A549 (cell line): Measurements from ENCODE around the gene MYF6. TPM values are rescaled to one million over a fixed set of nuclear protein-coding genes. Genes with fewer than 3 reads are reported as not detected.

Experiments used
- ATAC-seq, 2 experiments: fragments of 200-7000 bp in 1 of 2; fragments of >200 bp in 1 of 2; cut with Nextera tagmentation in 1 of 2; cut with Tn5 transposase in 1 of 2; 3 replicates each; pipeline versions ENCODE4 v1.8.0 to v1.9.1; 2018 to 2020; ENCODE audit warnings: mild to moderate bottlenecking in 1 of 2, moderate library complexity in 1 of 2
- CTCF ChIA-PET: fragments of 300-600 bp; sonication (Branson Sonifier 250); formaldehyde crosslinking; extraction: SDS; loops from one replicate; lab custom pipeline; 2021; ENCODE audit warnings: antibody characterized with exemption, inconsistent platforms; lab: Yijun Ruan, JAX
- POLR2A ChIA-PET: fragments of 350-600 bp; formaldehyde crosslinking; extraction: SDS; loops from one replicate; lab custom pipeline; 2021; ENCODE audit warnings: antibody characterized with exemption, inconsistent platforms; lab: Yijun Ruan, JAX
- DNase-seq, 2 experiments: peaks; one replicate each; pipeline versions ENCODE4 v3.0.0 to v3.0.0-alpha.2; 2011 to 2016; ENCODE audit warnings: low read depth in 1 of 2, low spot score in 1 of 2
- FAIRE-seq: peaks from 2 replicates; lab custom pipeline; 2011; peaks lifted over from hg19 to GRCh38; lab: Jason Lieb, UNC
- H3K27ac ChIP-seq, 2 experiments: fragments of >200 bp; sonication (Bioruptor Twin); formaldehyde crosslinking; 3 replicates each; pipeline ENCODE4 v1.5.1; 2016 to 2017
- H3K4me1 ChIP-seq: fragments of >200 bp; sonication (Bioruptor Twin); formaldehyde crosslinking; 3 replicates; pipeline ENCODE4 v1.6.1; 2016
- H3K4me2 ChIP-seq: fragments of >200 bp; sonication (Bioruptor Twin); formaldehyde crosslinking; 3 replicates; pipeline ENCODE4 v1.6.1; 2016
- H3K4me3 ChIP-seq: fragments of >200 bp; sonication (Bioruptor Twin); formaldehyde crosslinking; 3 replicates; pipeline ENCODE4 v1.5.1; 2016
- H3K9me3 ChIP-seq: fragments of >200 bp; sonication (Bioruptor Twin); formaldehyde crosslinking; 3 replicates; pipeline ENCODE4 v1.6.1; 2016
- CBX2 ChIP-seq: fragments of 200-600 bp; sonication (generic); IDR thresholded peaks from 2 replicates; pipeline ENCODE4 v1.6.1; 2016; ENCODE audit warnings: low read depth, mild to moderate bottlenecking, borderline replicate concordance
- CBX8 ChIP-seq: fragments of 200-600 bp; sonication (generic); IDR thresholded peaks from 2 replicates; pipeline ENCODE4 v1.6.1; 2016
- CHD2 ChIP-seq: fragments of 150-350 bp; IDR thresholded peaks from 2 replicates; pipeline ENCODE4 v1.6.1; 2014; ENCODE audit warnings: low read length; ENCODE audit not compliant: partially characterized antibody
- EHMT2 ChIP-seq: fragments of 200-600 bp; sonication (generic); IDR thresholded peaks from 2 replicates; pipeline ENCODE4 v1.6.1; 2016; ENCODE audit warnings: antibody characterized with exemption, low read depth, mild to moderate bottlenecking, moderate library complexity
- ELK1 ChIP-seq: fragments of 150-350 bp; IDR thresholded peaks from 2 replicates; pipeline ENCODE4 v1.6.1; 2014; ENCODE audit warnings: low read depth, mild to moderate bottlenecking, low read length
- FOSB ChIP-seq: fragments of 250-450 bp; sonication (Bioruptor Pico); IDR thresholded peaks from 2 replicates; pipeline ENCODE4 v1.5.0; 2020; ENCODE audit warnings: mild to moderate bottlenecking, moderate library complexity
- FOXS1 ChIP-seq: fragments of 250-450 bp; sonication (Bioruptor Pico); IDR thresholded peaks from 2 replicates; pipeline ENCODE4 v1.5.0; 2020; ENCODE audit warnings: mild to moderate bottlenecking, moderate library complexity
- HDAC2 ChIP-seq: fragments of 200-600 bp; sonication (generic); IDR thresholded peaks from 2 replicates; pipeline ENCODE4 v1.6.1; 2016
- HEYL ChIP-seq: fragments of 250-450 bp; sonication (Bioruptor Pico); IDR thresholded peaks from 2 replicates; pipeline ENCODE4 v1.8.0; 2021; ENCODE audit warnings: mild to moderate bottlenecking, moderate library complexity
- HOXA7 ChIP-seq: fragments of 250-450 bp; sonication (Bioruptor Pico); IDR thresholded peaks from 2 replicates; pipeline ENCODE4 v1.5.0; 2020; ENCODE audit warnings: mild to moderate bottlenecking, moderate library complexity
- JUN ChIP-seq, 2 experiments: fragments of >200 bp; sonication (Bioruptor Twin); formaldehyde crosslinking; IDR thresholded peaks; 2 replicates in 1 of 2; 3 replicates in 1 of 2; pipeline ENCODE4 v1.6.1; 2016 to 2017
- KDM1A ChIP-seq: fragments of 200-600 bp; sonication (generic); IDR thresholded peaks from 2 replicates; pipeline ENCODE4 v1.6.1; 2016; ENCODE audit warnings: low read depth, mild to moderate bottlenecking
- MAZ ChIP-seq: fragments of 150-350 bp; IDR thresholded peaks from 2 replicates; pipeline ENCODE4 v1.6.1; 2014; ENCODE audit warnings: antibody characterized with exemption, low read depth, low read length, borderline replicate concordance
- MYC ChIP-seq: IDR thresholded peaks from 2 replicates; pipeline ENCODE4 v1.6.1; 2012; ENCODE audit warnings: mild to moderate bottlenecking, inconsistent platforms, low read length, improper control_type of control experiment, borderline replicate concordance
- NPAS2 ChIP-seq: fragments of 250-450 bp; sonication (Bioruptor Pico); IDR thresholded peaks from 2 replicates; pipeline ENCODE4 v1.8.0; 2022; ENCODE audit warnings: mild to moderate bottlenecking, moderate library complexity, borderline replicate concordance
- PBX3 ChIP-seq: IDR thresholded peaks from 2 replicates; pipeline ENCODE4 v1.6.1; 2012
- PHF8 ChIP-seq: fragments of 200-600 bp; sonication (generic); IDR thresholded peaks from 2 replicates; pipeline ENCODE4 v1.6.1; 2016; ENCODE audit warnings: low read depth, mild to moderate bottlenecking, antibody characterized with exemption, moderate library complexity, borderline replicate concordance
- POLR2AphosphoS2 ChIP-seq: conservative IDR thresholded peaks from 2 replicates; pipeline ENCODE4 v1.6.1; 2012; ENCODE audit warnings: low read length, improper control_type of control experiment, inconsistent platforms
- RAD21 ChIP-seq, 2 experiments: fragments of >200 bp in 1 of 2; sonication (Bioruptor Twin) in 1 of 2; formaldehyde crosslinking in 1 of 2; IDR thresholded peaks in 1 of 2; conservative IDR thresholded peaks in 1 of 2; 2 replicates in 1 of 2; 3 replicates in 1 of 2; pipeline ENCODE4 v1.6.1; 2012 to 2018; ENCODE audit warnings: inconsistent platforms in 1 of 2
- RARB ChIP-seq: fragments of 250-450 bp; sonication (Bioruptor Pico); IDR thresholded peaks from 2 replicates; pipeline ENCODE4 v1.8.0; 2021; ENCODE audit warnings: mild to moderate bottlenecking, moderate library complexity
- REST ChIP-seq: fragments of 200-600 bp; sonication (generic); IDR thresholded peaks from 2 replicates; pipeline ENCODE4 v1.6.1; 2016; ENCODE audit warnings: antibody characterized with exemption, mild to moderate bottlenecking, moderate library complexity
- RFX5 ChIP-seq: fragments of 450-650 bp; IDR thresholded peaks from 2 replicates; pipeline ENCODE4 v1.7.1; 2014; ENCODE audit warnings: antibody characterized with exemption, mild to moderate bottlenecking, moderate library complexity
- SMC3 ChIP-seq: fragments of >200 bp; sonication (Bioruptor Twin); formaldehyde crosslinking; IDR thresholded peaks from 3 replicates; pipeline ENCODE4 v1.6.1; 2018; ENCODE audit warnings: inconsistent platforms
- TFCP2L1 ChIP-seq: fragments of 250-450 bp; sonication (Bioruptor Pico); IDR thresholded peaks from 2 replicates; pipeline ENCODE4 v1.5.0; 2021; ENCODE audit warnings: mild to moderate bottlenecking
- TP53 ChIP-seq: fragments of 250-450 bp; sonication (Bioruptor Pico); IDR thresholded peaks from 2 replicates; pipeline ENCODE4 v1.5.0; 2021; ENCODE audit warnings: mild to moderate bottlenecking, moderate library complexity
- ZNF302 ChIP-seq: fragments of 250-450 bp; sonication (Bioruptor Pico); IDR thresholded peaks from 2 replicates; pipeline ENCODE4 v1.9.0; 2021; ENCODE audit warnings: inconsistent platforms, mild to moderate bottlenecking, moderate library complexity
- WGBS: methylation state at CpG from one replicate; pipeline ENCODE4 v1.1.6; 2017; ENCODE audit errors: missing lambda C conversion rate; 5-methylcytosine and 5-hydroxymethylcytosine counted together
- polyA plus RNA-seq, 4 experiments: library from polyadenylated mRNA; depleted of rRNA in 3 of 4; stranded (reverse); fragments of >200 nt; fragmentation: RNase III in 1 of 4; extraction: RNeasy Plus Mini Kit Qiagen cat#74134 plus additional on column Dnase treatment in 1 of 4; gene quantifications; 2 replicates in 3 of 4; 3 replicates in 1 of 4; pipeline ENCODE4 v1.2.3, GENCODE V29; 2011 to 2017

Gene MYF6
- polyA plus RNA-seq, 2 of the 4 experiments (the other 2 are of a cell fraction): not detected

- TF ChIP-seq REST: no peak
These were observed 5.4 kb downstream of the MYF6 start (continued) for GRCh38 chr12:80712866-80713265.

GRCh38 chr12:80713419-80713818 is 6.0 kb downstream of the MYF6 start:
- WGBS: 63% methylated on average over 4 of the region's 4 CpGs
- Histone ChIP-seq H3K9me3 (no peaks in the 10 kb centered on the region), H3K4me2 (no peak overlapping the region), H3K4me1 (no peaks in the 10 kb centered on the region), H3K4me3 (no peak overlapping the region), H3K27ac (no peak overlapping the region)
- no peak for DNase-seq
- CTCF ChIA-PET: no interaction called here
- TF ChIP-seq RFX5: no peak
- no peak for TF ChIP-seq JUN (IDR thresholded peaks at IDR 0.05)
- no peak for TF ChIP-seq KDM1A
- no peak for TF ChIP-seq MAZ
- TF ChIP-seq REST: no peak
- no peak for TF ChIP-seq HEYL (CRISPR knock-in tag)
- TF ChIP-seq ZNF302: no peak
- TF ChIP-seq FOXS1: no peak
- no peak for TF ChIP-seq HOXA7 (CRISPR knock-in tag)
- TF ChIP-seq CHD2: no peak
- no peak for TF ChIP-seq RARB (CRISPR knock-in tag)
- TF ChIP-seq FOSB (CRISPR knock-in tag): no peak
- TF ChIP-seq RAD21 (conservative IDR thresholded peaks at IDR 0.05 in 1 of 2, IDR thresholded peaks at IDR 0.05 in 1 of 2): no peak
- TF ChIP-seq HDAC2: no peak
- TF ChIP-seq NPAS2 (CRISPR knock-in tag): no peak
- TF ChIP-seq CBX2: no peak
- no peak for TF ChIP-seq TFCP2L1 (CRISPR knock-in tag)
- no peak for TF ChIP-seq PHF8
- no peak for TF ChIP-seq CBX8
- no peak for FAIRE-seq
- no peak for ATAC-seq
- POLR2A ChIA-PET: no interaction called here

GRCh38 chr12:80714055-80714454 is 6.6 kb downstream of the MYF6 start:
- CTCF ChIA-PET: no interaction called here
- Histone ChIP-seq H3K9me3 (no peaks in the 10 kb centered on the region), H3K4me2 (no peak overlapping the region), H3K4me1 (no peaks in the 10 kb centered on the region), H3K27ac (no peak overlapping the region), H3K4me3 (no peak overlapping the region)
- DNase-seq (no peak), ATAC-seq (no peak), FAIRE-seq (no peak)
- WGBS: 74% methylated on average over 16 of the region's 16 CpGs
- POLR2A ChIA-PET: no interaction called here
- TF ChIP-seq PBX3 (no peak), TP53 (CRISPR knock-in tag) (no peak), HOXA7 (CRISPR knock-in tag) (no peak), ZNF302 (no peak), SMC3 (no peak), ELK1 (no peak), MYC (no peak), EHMT2 (no peak), POLR2AphosphoS2 (no peak)
